HG03432 (cell line): ENCODE results near the gene CCSER1.
A peak's percentile ranks its signal among the peaks of the same experiment; 100 is the strongest.
"Not testable (repeated sequence)": the region's sequence is repeated elsewhere in the genome, so short reads cannot be mapped to it uniquely, and the experiment has no call there.

ENCODE experiments used
- ATAC-seq: cut with Tn5 transposase; IDR thresholded peaks from one replicate; pipeline ENCODE4 v1.9.1; 2021; ENCODE audit warnings: mild to moderate bottlenecking, moderate library complexity; ENCODE audit not compliant: unreplicated experiment

Gene CCSER1

GRCh38 chr4:91108751-91109150, 981.6 kb downstream of the CCSER1 start:
- ATAC-seq = no peak

DNA sequence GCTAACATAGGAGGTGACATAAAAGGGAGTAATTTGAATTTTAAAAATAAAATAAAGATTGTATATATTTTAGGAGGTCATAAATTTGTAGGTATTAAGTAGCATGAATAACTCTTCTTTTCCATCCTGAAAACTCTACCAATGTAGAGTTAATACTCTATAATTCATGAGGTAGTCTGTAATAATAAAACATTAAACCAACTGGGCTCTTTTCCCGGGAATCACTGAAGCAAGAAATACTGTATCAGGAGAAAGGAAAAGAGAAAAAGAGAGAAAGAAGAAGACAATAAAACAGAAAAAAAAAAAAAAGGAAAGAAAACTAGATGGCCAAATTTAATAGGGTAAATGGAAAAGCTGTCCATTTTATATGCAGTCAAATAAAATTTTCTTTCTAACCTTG, 984.4 kb downstream of the CCSER1 start:
- no peak for ATAC-seq

DNA sequence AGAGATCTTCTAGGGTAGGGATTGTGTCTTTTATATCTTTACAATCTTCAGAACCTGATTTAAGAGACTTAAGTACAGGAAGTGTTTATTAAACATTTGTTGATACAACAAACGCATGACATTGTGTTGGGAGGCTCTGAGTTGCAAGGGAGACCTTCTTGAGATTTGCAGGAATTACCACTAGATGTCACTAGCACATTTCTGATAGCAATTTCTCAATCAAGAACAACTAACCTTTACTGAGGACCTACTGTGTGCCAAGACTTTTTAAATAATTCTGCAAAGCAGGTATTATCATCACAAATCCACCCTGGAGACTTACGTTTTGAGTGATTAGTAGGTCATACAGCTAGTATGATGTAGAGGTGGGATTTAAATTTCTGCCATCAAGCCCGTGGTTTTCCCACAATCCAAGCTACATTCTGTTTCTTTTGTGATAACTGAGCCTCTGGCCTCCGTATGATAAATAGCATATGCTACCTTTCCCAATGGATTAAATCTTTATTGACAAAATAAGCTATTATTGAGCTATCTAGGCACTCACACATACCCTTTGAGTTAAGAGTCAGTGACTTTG, 986.0 kb downstream of the CCSER1 start:
- ATAC-seq = peak; percentile 61

DNA sequence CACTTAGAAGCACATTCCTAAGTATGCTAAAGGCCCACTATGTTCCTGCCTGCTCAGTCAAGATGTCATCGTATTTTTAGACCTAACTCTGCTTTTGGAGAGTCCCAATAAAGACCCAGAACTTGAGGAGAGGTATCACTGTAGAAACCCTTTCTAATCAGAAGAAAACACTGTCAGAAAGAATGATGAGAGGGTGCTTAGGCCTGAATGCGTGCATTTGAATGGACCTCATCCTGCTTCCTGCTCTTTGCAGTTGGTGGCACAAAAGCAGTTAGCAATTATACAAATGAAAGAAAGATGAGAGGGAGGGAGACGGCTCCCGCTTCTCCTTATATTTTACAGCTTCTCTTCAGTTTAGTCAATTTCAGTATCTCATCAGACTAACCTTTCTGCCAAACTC, 987.2 kb downstream of the CCSER1 start:
- no peak for ATAC-seq

DNA sequence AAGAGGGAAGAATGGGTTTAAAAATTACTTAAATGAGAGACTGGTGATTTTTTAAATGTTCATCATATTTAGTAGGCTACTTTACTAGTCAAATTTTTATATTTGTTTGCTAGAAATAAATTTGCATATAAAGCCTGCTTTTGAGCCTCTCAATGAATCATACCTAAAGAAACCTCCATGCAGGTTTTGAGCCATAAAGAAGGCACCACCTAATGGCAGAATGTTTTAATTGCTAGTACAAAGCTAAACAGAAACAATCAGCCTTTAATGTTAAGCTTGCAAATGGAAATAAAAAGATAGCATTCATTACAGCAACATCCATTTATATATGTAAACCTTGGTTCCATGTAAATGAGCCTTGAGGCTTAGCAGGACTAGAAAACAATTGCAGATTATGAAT, 989.7 kb downstream of the CCSER1 start:
- peak; percentile 46 for ATAC-seq

GRCh38 chr4:91118597-91118996, 991.4 kb downstream of the CCSER1 start:
- peak; percentile 85 for ATAC-seq

DNA sequence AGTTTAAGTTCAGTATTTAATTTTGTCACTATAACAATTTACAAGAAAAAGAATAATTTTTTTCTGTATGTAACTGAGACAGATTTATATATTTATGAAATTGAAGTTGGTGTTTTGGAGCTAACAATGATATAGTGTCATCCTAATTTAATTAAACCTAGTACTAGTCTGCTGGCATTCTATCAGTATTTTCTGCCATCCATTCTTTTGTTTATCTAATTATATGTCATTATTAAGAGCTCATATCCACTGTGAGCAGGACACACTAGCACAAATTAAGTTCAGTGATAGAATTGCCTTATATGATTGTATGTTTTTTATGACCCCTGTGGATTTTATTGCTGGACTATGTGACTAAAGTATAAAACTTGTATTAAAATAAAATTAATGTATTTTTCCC, 996.5 kb downstream of the CCSER1 start:
- no peak for ATAC-seq

DNA sequence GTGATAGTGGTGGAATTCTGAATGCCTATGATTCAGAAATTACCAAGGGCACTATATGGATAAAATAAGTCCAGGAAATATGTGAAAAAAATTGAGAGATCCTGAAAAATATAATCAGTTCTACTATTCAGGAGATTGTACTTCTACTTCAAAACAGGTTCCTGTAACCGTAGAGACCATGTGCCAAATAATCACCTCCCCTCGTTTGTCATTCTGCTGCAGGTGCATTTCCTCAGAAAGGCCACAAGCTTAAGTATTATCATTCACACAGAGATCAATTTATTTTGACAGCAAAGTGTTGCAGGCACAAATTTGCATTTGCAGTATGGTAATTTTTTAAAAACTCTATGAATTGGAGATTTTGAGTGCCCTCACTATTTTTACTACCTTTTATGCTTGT, 1000.0 kb downstream of the CCSER1 start:
- no peak for ATAC-seq

DNA sequence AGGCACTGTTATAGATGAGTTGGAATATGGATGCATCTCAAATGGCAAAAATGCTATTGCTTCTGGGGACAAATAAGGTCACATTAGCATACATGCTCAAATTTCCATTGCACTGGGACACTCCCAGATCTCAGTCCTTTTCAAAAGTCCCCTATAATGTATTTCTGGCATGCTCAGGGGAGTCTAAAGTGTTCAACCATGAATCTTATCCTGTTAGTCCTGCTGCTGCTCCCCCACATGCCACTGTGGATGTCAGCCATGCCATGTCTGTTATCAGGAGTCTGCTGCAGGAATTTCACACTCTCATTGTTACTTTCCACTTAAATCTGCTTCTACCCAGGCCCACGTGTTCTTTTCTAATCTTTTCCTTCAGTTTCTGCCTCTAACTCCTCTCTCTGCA, 1000.6 kb downstream of the CCSER1 start:
- no peak for ATAC-seq

DNA sequence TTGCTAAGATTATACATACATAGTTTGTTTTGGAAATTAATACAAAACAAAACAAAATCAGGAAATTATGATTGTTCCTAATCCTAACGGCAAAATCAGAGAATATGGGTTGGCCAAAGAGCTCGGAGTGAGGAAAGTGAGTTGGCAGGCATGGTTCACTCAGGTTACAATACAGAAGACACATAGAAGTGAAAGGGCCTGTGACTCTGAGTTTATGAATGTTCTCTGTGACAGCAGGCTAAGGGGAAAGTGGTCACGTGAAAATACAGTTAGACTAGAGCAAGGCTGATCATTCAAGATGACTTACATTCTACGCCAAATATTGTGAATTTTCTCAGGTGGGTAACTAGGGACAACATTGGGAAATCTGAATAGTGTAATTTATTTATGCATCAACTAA, 1001.3 kb downstream of the CCSER1 start:
- ATAC-seq = no peak

DNA sequence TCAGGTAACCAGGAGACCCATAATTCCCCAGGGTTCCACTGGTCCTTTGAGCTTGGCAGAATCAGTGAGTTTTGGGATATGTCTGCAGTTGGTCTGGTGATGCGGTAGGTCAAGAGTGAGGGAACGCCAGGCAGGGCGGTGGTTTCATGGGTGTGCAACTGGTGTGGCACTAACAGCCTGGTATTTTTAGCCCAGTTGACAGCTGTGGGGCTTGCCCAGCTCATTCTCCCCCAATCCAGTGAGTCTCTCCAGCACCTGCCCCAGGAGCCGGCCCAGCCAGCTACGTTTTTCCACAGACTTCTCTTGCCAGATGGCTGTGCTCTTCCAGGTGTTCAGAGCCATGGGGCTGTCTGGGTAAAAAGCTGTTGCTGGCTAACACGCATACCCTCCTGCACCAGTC, 1019.9 kb downstream of the CCSER1 start:
- ATAC-seq = no peak

DNA sequence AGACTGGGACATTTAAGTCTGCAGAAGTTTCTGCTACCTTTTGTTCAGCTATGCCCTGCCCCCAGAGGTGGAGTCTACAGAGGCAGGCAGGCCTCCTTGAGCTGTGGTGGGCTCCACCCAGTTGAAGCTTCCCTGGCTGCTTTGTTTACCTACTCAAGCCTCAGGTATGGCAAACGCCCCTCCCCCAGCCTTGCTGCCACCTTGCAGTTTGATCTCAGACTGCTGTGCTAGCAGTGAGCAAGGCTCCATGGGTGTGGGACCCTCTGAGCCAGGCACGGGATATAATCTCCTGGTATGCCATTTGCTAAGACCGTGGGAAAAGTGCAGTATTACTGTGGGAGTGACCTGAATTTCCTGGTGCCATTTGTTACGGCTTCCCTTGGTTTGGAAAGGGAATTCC, 1026.8 kb downstream of the CCSER1 start:
- ATAC-seq = not testable (repeated sequence)

GRCh38 chr4:91167864-91168653, 1040.9 kb downstream of the CCSER1 start:
- ATAC-seq = not testable (repeated sequence)

GRCh38 chr4:91170768-91171167, 1043.6 kb downstream of the CCSER1 start:
- no peak for ATAC-seq

DNA sequence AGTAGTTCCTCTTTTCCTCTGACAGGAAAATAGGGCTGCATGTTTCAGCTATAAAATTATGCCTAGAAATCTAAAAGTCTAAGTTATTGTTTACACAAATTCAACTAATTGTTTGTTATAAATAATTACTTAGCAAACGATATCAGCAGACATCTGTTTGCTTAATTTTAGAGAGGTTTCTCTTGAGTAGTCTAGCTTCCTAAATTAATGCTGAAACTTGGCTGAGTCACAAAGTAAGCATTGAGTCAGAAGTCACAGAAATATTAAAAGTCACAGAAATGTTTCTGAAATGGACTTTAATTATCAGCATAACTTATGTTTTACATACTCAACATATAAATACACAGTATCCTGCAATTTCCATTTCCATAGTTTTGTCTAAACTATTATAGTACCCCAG, 1044.0 kb downstream of the CCSER1 start:
- ATAC-seq = no peak

DNA sequence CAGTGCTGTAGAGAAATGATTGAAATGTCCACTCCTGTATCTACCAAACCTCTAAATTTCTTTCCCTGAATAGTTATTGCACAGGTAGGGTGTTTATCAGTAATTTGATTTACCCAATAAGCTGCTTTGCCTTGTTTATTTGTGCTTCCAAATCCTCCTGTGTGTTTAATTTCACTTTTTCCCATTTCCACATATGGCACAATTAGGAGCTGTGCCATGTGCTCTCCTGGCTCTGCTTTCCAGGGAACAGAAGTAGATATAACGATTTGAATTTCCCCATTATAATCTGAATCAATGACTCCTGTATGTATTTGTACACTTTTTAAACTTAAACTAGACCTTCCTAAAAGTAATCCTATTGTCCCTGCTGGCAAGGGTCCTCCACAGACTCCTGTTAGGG, 1057.9 kb downstream of the CCSER1 start:
- not testable (repeated sequence) for ATAC-seq

- peak; percentile 85 for ATAC-seq
Observed at GRCh38 chr4:91198951-91199350, 1071.8 kb downstream of the CCSER1 start.

DNA sequence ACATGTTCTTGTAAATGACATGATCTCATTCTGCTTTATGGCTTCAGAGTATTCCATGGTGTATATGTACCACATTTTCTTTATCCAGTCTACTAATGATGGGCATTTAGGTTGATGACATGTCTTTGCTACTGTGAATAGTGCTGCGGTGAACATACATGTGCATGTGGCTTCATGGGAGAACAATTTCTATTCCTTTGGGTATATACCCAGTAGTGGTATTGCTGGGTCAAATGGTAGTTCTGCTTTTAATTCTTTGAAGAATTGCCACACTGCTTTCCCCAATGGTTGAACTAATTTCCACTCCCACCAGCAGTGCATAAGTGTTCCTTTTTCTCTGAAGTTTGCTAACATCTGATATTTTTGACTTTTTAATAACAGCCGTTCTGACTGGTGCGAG, 1080.3 kb downstream of the CCSER1 start:
- ATAC-seq = no peak

- no peak for ATAC-seq
Observed at GRCh38 chr4:91212211-91212610, 1085.0 kb downstream of the CCSER1 start.

GRCh38 chr4:91217831-91218403, 1090.7 kb downstream of the CCSER1 start:
- ATAC-seq = not testable (repeated sequence)

DNA sequence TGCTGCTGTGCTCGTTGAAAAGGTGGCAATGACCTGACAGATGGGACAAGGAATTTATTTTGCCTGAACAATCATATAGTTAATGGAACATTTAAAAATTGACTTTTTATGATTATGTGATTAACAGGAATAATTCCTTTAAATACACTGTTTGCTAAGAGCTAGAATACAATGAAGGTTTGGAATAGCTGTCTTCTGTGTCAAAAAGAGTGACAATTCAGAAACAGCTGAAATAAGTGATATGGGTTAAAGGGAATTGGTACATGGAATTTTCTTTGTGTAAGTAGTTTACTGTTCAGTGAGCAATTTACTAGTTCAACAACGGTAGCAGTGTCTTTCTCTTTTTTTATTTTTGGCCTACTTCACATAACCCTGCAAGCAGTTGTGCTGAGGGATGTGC, 1093.1 kb downstream of the CCSER1 start:
- no peak for ATAC-seq

GRCh38 chr4:91222014-91222413, 1094.8 kb downstream of the CCSER1 start:
- no peak for ATAC-seq
